Activated CD8-positive, alpha-beta T cell treated with anti-CD3 and anti-CD28 coated beads, Interleukin-2, amount 10 ng/mL, durations not matched to agents 7 days and 5 days (primary cell): ENCODE results near the gene PSMD5. TPM values are rescaled to one million over a fixed set of nuclear protein-coding genes. Genes with fewer than 3 reads are reported as not detected.
A peak's percentile ranks its signal among the peaks of the same experiment; 100 is the strongest.

Source experiments
- ATAC-seq: fragments of 150-1000 bp; cut with Tn5 transposase; one replicate; pipeline ENCODE4 v1.10.0; 2021; ENCODE audit warnings: moderate library complexity
- CTCF ChIA-PET: fragments of 350-600 bp; sonication (Branson Sonifier 250); formaldehyde crosslinking; loops from one replicate; lab custom pipeline; 2021; ENCODE audit warnings: antibody characterized with exemption; lab: Charles Lee
- POLR2A ChIA-PET: fragments of 350-600 bp; sonication (Branson Sonifier 250); formaldehyde crosslinking; loops from one replicate; lab custom pipeline; 2021; ENCODE audit warnings: antibody characterized with exemption; lab: Charles Lee
- DNase-seq: peaks from one replicate; pipeline ENCODE4 v3.0.0-alpha.2; 2020
- H3K27ac Mint-ChIP-seq: one replicate; pipeline ENCODE4 v1.8.0; 2021; ENCODE audit warnings: mild to moderate bottlenecking, mixed read lengths
- H3K27me3 Mint-ChIP-seq: one replicate; pipeline ENCODE4 v1.8.0; 2021; ENCODE audit warnings: low read depth, mixed read lengths
- H3K36me3 Mint-ChIP-seq: one replicate; pipeline ENCODE4 v1.8.0; 2021; ENCODE audit warnings: low read depth, mixed read lengths
- H3K4me1 Mint-ChIP-seq: one replicate; pipeline ENCODE4 v1.8.0; 2021; ENCODE audit warnings: low read depth, mixed read lengths
- H3K4me3 Mint-ChIP-seq: one replicate; pipeline ENCODE4 v1.8.0; 2021; ENCODE audit warnings: mild to moderate bottlenecking, mixed read lengths
- H3K9me3 Mint-ChIP-seq: one replicate; pipeline ENCODE4 v1.8.0; 2022; ENCODE audit warnings: mixed read lengths; ENCODE audit not compliant: insufficient read depth
- total RNA-seq, 2 experiments: library from RNA; stranded (reverse); gene quantifications; one replicate each; pipeline ENCODE4 v1.2.3, GENCODE V29; 2021

The PSMD5 gene
- total RNA-seq, 2 experiments from 2014 or later: 47.9 to 50.7 TPM

GRCh38 chr9:120883608-120883996 is 40.9 kb upstream of the PSMD5 start:
- Mint-ChIP-seq H3K4me1 (peaks cover 81% of the 10 kb centered on the region), H3K36me3 (peaks cover 21% of the 10 kb centered on the region), H3K9me3 (no peaks in the 10 kb centered on the region), H3K4me3 (no peak overlapping the region), H3K27me3 (no peaks in the 10 kb centered on the region), H3K27ac (peak overlapping the region; percentile 66)
- CTCF ChIA-PET: interaction anchor here (0.7 to 1.7 kb wide), 4 partner anchors 13 to 98 kb away, joined by 3 to 8 read pairs (median 4); no protein-coding TSS in a partner anchor
- ATAC-seq (no peak), DNase-seq (no peak)
- POLR2A ChIA-PET: interaction anchor here (1.0 to 2.5 kb wide), 7 partner anchors 9 to 46 kb away, joined by 3 to 19 read pairs (median 3); no protein-coding TSS in a partner anchor

GRCh38 chr9:120882935-120883607 is 40.3 kb upstream of the PSMD5 start:
- peak overlapping the region; percentile 1 for H3K4me3 Mint-ChIP-seq
- no peaks in the 10 kb centered on the region for H3K27me3 Mint-ChIP-seq
- CTCF ChIA-PET: interaction anchor here (0.7 to 1.7 kb wide), 3 partner anchors 14 to 99 kb away, joined by 3 to 8 read pairs (median 3); no protein-coding TSS in a partner anchor
- peaks cover 18% of the 10 kb centered on the region for H3K36me3 Mint-ChIP-seq
- H3K27ac Mint-ChIP-seq: peak overlapping the region; percentile 66
- peaks cover 81% of the 10 kb centered on the region for H3K4me1 Mint-ChIP-seq
- ATAC-seq (peak; percentile 7), DNase-seq (no peak)
- H3K9me3 Mint-ChIP-seq: no peaks in the 10 kb centered on the region
- POLR2A ChIA-PET: interaction anchor here (0.9 to 2.5 kb wide), 7 partner anchors 9 to 46 kb away, joined by 3 to 19 read pairs (median 4); no protein-coding TSS in a partner anchor

GRCh38 chr9:120879446-120879845 is 36.7 kb upstream of the PSMD5 start:
- no peaks in the 10 kb centered on the region for H3K27me3 Mint-ChIP-seq
- peaks cover 37% of the 10 kb centered on the region for H3K36me3 Mint-ChIP-seq
- peak overlapping the region; percentile 95 for H3K27ac Mint-ChIP-seq
- DNase-seq: no peak
- no peaks in the 10 kb centered on the region for H3K9me3 Mint-ChIP-seq
- POLR2A ChIA-PET: interaction anchor here (1.0 to 14.1 kb wide), 3 partner anchors 12 to 48 kb away, joined by 3 to 344 read pairs (median 306); partner anchors contain the start of gene TRAF1
- CTCF ChIA-PET: interaction anchor here (0.6 to 5.0 kb wide), 10 partner anchors 8 to 181 kb away, joined by 3 to 54 read pairs (median 7); no protein-coding TSS in a partner anchor
- no peak for ATAC-seq
- peak overlapping the region; percentile 83 for H3K4me3 Mint-ChIP-seq
- H3K4me1 Mint-ChIP-seq: peaks cover 79% of the 10 kb centered on the region

- Mint-ChIP-seq H3K4me1 (peaks cover 79% of the 10 kb centered on the region), H3K36me3 (peaks cover 45% of the 10 kb centered on the region), H3K9me3 (no peaks in the 10 kb centered on the region), H3K4me3 (peak overlapping the region; percentile 83), H3K27ac (peak overlapping the region; percentile 95), H3K27me3 (no peaks in the 10 kb centered on the region)
- DNase-seq (peak; percentile 72), ATAC-seq (peak; percentile 7)
- POLR2A ChIA-PET: interaction anchor here (0.6 to 14.1 kb wide), 9 partner anchors 13 to 182 kb away, joined by 3 to 344 read pairs (median 13); partner anchors contain the start of gene TRAF1
- CTCF ChIA-PET: interaction anchor here (0.6 to 5.0 kb wide), 13 partner anchors 9 to 182 kb away, joined by 3 to 54 read pairs (median 5); no protein-coding TSS in a partner anchor
Measured at GRCh38 chr9:120878188-120879130, 35.7 kb upstream of the PSMD5 start.

GRCh38 chr9:120877276-120878034 is 34.7 kb upstream of the PSMD5 start:
- no peaks in the 10 kb centered on the region for H3K9me3 Mint-ChIP-seq
- CTCF ChIA-PET: interaction anchor here (0.9 to 5.0 kb wide), 9 partner anchors 8 to 60 kb away, joined by 3 to 23 read pairs (median 5); no protein-coding TSS in a partner anchor
- POLR2A ChIA-PET: interaction anchor here (0.6 to 14.1 kb wide), 10 partner anchors 9 to 197 kb away, joined by 3 to 344 read pairs (median 10); partner anchors contain the start of genes CNTRL and TRAF1
- peaks cover 80% of the 10 kb centered on the region for H3K4me1 Mint-ChIP-seq
- H3K27me3 Mint-ChIP-seq: no peaks in the 10 kb centered on the region
- ATAC-seq (peak; percentile 48), DNase-seq (peak; percentile 85)
- peak overlapping the region; percentile 83 for H3K4me3 Mint-ChIP-seq
- H3K27ac Mint-ChIP-seq: peak overlapping the region; percentile 95
- peaks cover 55% of the 10 kb centered on the region for H3K36me3 Mint-ChIP-seq

- ChIA-PET CTCF (interaction anchor here (1.0 to 5.0 kb wide), 6 partner anchors 19 to 62 kb away, joined by 3 to 23 read pairs (median 3); no protein-coding TSS in a partner anchor), POLR2A (interaction anchor here (1.0 to 14.1 kb wide), 9 partner anchors 9 to 198 kb away, joined by 3 to 344 read pairs (median 13); partner anchors contain the start of genes CNTRL and TRAF1)
- Mint-ChIP-seq H3K4me1 (peaks cover 79% of the 10 kb centered on the region), H3K27ac (peak within 1 kb of the TSS; percentile 95), H3K9me3 (no peaks in the 10 kb centered on the region), H3K4me3 (peak within 1 kb of the TSS; percentile 88), H3K36me3 (peaks cover 61% of the 10 kb centered on the region), H3K27me3 (no peaks in the 10 kb centered on the region)
- DNase-seq: peak; percentile 73
- peak; percentile 32 for ATAC-seq
Measured at GRCh38 chr9:120876842-120877240, 34.1 kb upstream of the PSMD5 start, which contains the start of gene PHF19. PHF19 (minus strand) TSS chr9:120877188; CDS start chr9:120874741, 2,447 bp downstream.

GRCh38 chr9:120875954-120876841 is 33.5 kb upstream of the PSMD5 start:
- ATAC-seq (peak; percentile 57), DNase-seq (peak; percentile 96)
- peak overlapping the region; percentile 95 for H3K27ac Mint-ChIP-seq
- peak overlapping the region; percentile 88 for H3K4me3 Mint-ChIP-seq
- H3K27me3 Mint-ChIP-seq: no peaks in the 10 kb centered on the region
- H3K9me3 Mint-ChIP-seq: no peaks in the 10 kb centered on the region
- H3K4me1 Mint-ChIP-seq: peaks cover 77% of the 10 kb centered on the region
- H3K36me3 Mint-ChIP-seq: peaks cover 66% of the 10 kb centered on the region
- POLR2A ChIA-PET: interaction anchor here (0.7 to 14.1 kb wide), 12 partner anchors 15 to 198 kb away, joined by 3 to 344 read pairs (median 4); partner anchors contain the start of genes CNTRL and TRAF1
- CTCF ChIA-PET: interaction anchor here (0.6 to 2.0 kb wide), 11 partner anchors 14 to 63 kb away, joined by 3 to 7 read pairs (median 3); partner anchors contain the start of gene TRAF1

GRCh38 chr9:120875643-120875953 is 32.9 kb upstream of the PSMD5 start:
- ChIA-PET POLR2A (interaction anchor here (0.7 to 14.1 kb wide), 9 partner anchors 16 to 60 kb away, joined by 3 to 344 read pairs (median 13); partner anchors contain the start of gene TRAF1), CTCF (interaction anchor here (1.0 to 2.0 kb wide), 7 partner anchors 15 to 61 kb away, joined by 3 to 7 read pairs (median 4); partner anchors contain the start of gene TRAF1)
- peak overlapping the region; percentile 88 for H3K4me3 Mint-ChIP-seq
- peak overlapping the region; percentile 90 for H3K27ac Mint-ChIP-seq
- no peak for DNase-seq
- H3K27me3 Mint-ChIP-seq: no peaks in the 10 kb centered on the region
- H3K9me3 Mint-ChIP-seq: no peaks in the 10 kb centered on the region
- H3K36me3 Mint-ChIP-seq: peaks cover 70% of the 10 kb centered on the region
- ATAC-seq: no peak
- H3K4me1 Mint-ChIP-seq: peaks cover 76% of the 10 kb centered on the region

GRCh38 chr9:120875195-120875565 is 32.5 kb upstream of the PSMD5 start:
- H3K27me3 Mint-ChIP-seq: no peaks in the 10 kb centered on the region
- peak overlapping the region; percentile 90 for H3K27ac Mint-ChIP-seq
- peak overlapping the region; percentile 88 for H3K4me3 Mint-ChIP-seq
- H3K9me3 Mint-ChIP-seq: no peaks in the 10 kb centered on the region
- DNase-seq (no peak), ATAC-seq (no peak)
- CTCF ChIA-PET: interaction anchor here (1.1 to 2.0 kb wide), 5 partner anchors 15 to 60 kb away, joined by 3 to 6 read pairs (median 4); partner anchors contain the start of gene TRAF1
- H3K4me1 Mint-ChIP-seq: peaks cover 75% of the 10 kb centered on the region
- POLR2A ChIA-PET: interaction anchor here (0.7 to 14.1 kb wide), 8 partner anchors 15 to 60 kb away, joined by 3 to 344 read pairs (median 18); partner anchors contain the start of gene TRAF1
- peaks cover 72% of the 10 kb centered on the region for H3K36me3 Mint-ChIP-seq
